HG03139 (cell line): ENCODE data around the gene ARHGAP9.

Source experiments
- ATAC-seq: cut with Tn5 transposase; IDR thresholded peaks from one replicate; pipeline ENCODE4 v1.9.1; 2021; ENCODE audit not compliant: unreplicated experiment

ARHGAP9 gene

GRCh38 chr12:57473886-57474285, 5.8 kb downstream of the ARHGAP9 start:
- no peak for ATAC-seq

DNA sequence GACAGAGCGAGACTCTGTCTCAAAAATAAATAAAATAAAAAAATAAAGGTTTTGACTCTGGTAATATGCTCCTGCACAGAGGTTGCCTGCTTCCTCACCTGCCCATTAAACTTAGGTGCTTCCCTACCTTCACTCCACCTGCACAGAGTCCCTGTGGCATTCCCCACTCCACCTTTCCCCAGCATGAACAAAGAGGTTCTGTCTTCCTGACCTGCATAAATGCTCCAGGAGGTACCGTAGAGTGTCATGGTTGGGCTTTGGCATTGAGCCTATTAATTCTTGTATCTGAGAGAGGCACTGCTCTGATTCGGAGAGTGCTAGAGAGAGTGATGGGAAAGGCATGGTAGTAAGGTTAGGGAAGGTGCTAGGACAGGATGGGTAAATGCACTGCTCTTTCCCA, 6.3 kb downstream of the ARHGAP9 start:
- ATAC-seq = no peak

GRCh38 chr12:57472391-57472790, 7.3 kb downstream of the ARHGAP9 start:
- no peak for ATAC-seq

GRCh38 chr12:57471661-57472060, 8.0 kb downstream of the ARHGAP9 start:
- no peak for ATAC-seq

DNA sequence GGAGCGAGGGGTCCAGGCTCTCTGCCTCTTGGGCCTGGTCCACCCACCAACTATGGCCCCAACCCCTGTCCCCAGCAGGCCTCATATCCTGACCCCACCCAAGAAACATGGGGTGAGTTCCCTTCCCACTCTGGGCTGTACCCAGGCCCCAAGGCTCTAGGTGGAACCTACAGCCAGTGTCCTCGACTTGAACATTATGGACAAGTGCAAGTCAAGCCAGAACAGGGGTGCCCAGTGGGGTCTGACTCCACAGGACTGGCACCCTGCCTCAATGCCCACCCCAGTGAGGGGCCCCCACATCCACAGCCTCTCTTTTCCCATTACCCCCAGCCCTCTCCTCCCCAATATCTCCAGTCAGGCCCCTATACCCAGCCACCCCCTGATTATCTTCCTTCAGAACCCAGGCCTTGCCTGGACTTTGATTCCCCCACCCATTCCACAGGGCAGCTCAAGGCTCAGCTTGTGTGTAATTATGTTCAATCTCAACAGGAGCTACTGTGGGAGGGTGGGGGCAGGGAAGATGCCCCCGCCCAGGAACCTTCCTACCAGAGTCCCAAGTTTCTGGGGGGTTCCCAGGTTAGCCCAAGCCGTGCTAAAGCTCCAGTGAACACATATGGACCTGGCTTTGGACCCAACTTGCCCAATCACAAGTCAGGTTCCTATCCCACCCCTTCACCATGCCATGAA, 8.6 kb downstream of the ARHGAP9 start:
- ATAC-seq = no peak

GRCh38 chr12:57470286-57470969, 9.2 kb downstream of the ARHGAP9 start:
- no peak for ATAC-seq

- ATAC-seq = no peak
Measured at GRCh38 chr12:57469296-57470164, 10.1 kb downstream of the ARHGAP9 start.

DNA sequence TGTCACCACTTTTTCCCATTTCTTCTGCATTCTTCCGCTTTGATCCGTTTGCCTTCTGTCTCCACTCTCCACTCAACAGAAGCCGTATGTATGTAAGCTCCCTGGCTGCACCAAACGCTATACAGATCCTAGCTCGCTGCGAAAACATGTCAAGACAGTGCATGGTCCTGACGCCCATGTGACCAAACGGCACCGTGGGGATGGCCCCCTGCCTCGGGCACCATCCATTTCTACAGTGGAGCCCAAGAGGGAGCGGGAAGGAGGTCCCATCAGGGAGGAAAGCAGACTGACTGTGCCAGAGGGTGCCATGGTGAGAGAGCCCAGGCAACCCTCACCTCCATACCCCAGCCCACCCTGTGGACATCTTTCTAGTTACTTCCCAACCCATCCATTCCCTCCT, 11.8 kb downstream of the ARHGAP9 start:
- ATAC-seq = no peak

DNA sequence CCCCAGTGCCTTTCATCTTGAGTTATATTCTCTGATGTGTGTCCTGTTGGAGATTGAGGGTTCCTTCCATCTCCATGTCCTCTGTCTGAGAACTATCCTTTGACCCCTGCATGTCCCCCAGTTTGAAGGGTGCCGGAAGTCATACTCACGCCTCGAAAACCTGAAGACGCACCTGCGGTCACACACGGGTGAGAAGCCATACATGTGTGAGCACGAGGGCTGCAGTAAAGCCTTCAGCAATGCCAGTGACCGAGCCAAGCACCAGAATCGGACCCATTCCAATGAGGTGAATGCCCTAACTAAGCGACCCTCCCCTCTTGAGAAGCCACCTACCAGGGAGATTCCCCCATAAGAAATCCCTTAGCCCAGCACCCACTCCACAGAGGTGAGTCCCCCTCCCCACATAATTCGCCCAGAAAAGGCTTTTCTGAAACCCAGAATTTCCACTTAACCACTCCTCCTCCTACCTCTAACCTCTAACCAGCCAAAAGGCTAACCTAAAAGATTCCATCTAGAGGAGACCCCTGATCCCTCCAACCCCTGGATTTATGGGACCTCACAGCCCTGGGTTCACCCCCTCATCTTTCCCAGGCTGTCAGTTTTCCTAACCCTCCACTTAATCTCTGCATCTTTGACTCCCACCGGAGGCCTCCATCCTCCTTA, 12.3 kb downstream of the ARHGAP9 start:
- ATAC-seq = no peak

- ATAC-seq = no peak
Measured at GRCh38 chr12:57465747-57466505, 13.7 kb downstream of the ARHGAP9 start.

DNA sequence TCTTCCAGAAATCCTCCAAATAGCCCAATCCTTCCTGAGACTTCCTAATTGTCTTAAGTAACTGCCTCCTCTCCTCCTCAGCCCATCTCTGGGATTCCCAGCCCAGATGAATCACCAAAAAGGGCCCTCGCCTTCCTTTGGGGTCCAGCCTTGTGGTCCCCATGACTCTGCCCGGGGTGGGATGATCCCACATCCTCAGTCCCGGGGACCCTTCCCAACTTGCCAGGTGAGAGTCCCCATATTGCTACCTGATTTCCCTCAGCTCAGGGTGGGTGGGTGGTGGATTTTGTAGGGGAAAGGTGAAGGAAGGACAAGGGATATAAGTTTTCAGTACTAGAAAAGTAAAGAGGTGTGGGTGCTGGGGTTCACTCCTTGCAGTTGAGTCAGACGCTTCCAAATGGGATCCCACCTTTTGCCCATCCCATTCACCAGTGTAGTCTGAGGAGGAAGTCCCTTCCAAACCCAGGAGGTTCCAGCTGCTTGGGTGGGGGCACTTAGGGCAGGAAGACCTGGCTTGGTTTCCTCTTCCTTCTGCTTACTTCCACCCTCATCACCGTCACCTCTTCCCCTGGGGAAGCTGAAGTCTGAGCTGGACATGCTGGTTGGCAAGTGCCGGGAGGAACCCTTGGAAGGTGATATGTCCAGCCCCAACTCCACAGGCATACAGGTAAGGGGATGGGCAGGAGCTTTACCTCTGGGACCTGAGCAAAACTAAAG, 14.5 kb downstream of the ARHGAP9 start:
- ATAC-seq = no peak

DNA sequence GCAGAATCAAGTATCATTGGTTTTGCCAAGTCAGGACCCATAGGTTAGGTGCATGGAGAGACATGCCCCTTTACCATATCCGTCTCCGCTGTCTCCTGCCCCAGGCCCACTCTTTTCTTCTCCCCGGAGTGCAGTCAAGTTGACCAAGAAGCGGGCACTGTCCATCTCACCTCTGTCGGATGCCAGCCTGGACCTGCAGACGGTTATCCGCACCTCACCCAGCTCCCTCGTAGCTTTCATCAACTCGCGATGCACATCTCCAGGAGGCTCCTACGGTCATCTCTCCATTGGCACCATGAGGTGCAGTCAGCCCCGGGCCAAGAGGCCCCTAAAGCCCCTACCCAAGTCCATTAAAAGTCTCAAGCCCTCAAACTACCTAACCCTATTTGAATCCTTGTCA, 15.1 kb downstream of the ARHGAP9 start:
- no peak for ATAC-seq

DNA sequence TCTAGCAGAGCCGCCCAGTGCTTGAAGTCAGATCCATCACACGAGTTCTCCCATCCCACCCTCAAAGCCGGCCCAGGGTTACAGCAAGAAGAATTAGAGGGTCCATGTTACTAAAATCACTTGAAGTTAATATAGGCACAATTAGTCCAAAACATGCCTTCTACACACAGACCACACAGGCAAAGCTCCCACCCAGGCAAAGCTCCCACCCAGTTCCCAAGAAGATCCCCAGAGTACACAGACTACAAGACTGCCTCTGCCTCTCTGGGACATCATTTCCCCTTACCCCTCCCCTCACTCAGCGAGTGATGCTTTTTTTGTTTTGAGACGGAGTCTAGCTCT, 16.8 kb downstream of the ARHGAP9 start:
- ATAC-seq = no peak

GRCh38 chr12:57462251-57462911, 17.3 kb downstream of the ARHGAP9 start:
- peak; percentile 47 for ATAC-seq

DNA sequence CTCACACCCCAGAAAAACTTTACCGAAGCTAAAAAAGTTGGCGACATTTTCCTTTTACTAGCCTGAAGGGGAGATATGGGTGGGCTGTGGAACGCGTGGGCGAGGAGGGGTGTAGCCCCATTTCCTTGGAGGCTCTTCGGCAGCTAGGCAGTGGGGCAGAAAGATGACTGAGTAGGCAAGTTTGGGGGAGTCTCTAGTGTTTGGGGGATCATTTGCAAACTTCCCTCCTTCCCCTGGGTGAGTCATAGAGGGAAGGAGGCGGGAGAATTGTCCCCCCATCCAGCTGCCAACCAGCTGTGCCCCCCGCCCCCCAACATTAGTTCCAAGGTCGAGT, 17.8 kb downstream of the ARHGAP9 start:
- ATAC-seq = no peak

DNA sequence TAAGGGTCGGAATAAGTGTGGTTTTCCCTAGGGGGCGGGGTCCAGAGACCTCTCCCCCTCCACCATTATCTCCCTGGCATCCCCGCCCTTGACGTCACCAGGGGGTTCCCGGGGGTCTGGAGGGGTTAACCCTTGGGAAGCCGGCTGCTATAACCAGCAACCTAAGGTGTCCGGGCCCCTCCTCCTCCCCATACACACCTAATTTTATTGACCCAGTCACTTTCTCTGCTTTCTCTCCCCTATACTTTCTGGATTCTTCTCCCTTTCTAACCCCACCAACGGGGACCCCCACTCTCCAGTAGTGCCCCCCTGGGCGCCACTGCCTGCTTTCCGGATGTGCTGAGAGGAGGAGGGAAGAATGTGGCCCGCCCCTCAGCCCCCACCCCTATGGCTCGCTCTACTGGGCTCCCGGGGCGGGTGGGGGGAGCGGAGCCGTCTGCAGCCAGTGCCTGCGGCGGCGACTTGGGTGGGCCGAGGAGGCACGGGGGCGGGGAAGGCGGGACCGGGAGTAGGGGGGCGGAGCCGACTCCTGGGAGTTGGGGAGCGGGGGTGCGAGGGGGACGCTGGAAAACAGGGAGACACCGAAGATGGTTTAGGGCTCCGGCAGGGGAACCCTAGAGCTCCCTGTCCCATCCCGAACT, 18.3 kb downstream of the ARHGAP9 start:
- ATAC-seq = no peak

GRCh38 chr12:57460841-57461275, 18.8 kb downstream of the ARHGAP9 start:
- ATAC-seq = no peak

DNA sequence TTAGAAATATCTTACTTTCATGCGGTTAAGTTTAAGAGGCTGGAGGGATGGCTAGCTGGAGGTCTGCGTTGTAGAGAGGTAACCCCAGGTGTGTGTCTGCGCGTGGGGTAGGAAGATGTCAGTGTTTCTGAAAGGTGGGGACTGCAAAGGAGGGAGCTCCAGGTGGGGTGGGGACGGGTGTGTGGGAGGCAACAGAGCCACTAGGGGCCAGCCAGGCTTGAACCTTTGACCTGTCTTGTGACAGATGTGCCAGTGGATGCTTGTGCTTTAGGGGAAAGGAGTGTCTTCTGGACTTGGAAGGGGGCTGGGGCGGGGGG, 19.2 kb downstream of the ARHGAP9 start:
- ATAC-seq = no peak

- no peak for ATAC-seq
Measured at GRCh38 chr12:57459750-57460467, 19.8 kb downstream of the ARHGAP9 start, which contains the start of gene GLI1. GLI1 (plus strand) TSS chr12:57459785; CDS start chr12:57463692, 3,907 bp downstream.
